K562 (cell line): ENCODE measurements around the gene ELK4. TPM values are rescaled to one million over a fixed set of nuclear protein-coding genes. Genes with fewer than 3 reads are reported as not detected.

Experiments used
- ATAC-seq: fragments of 200-7000 bp; cut with Tn5 transposase; 3 replicates; pipeline ENCODE4 v1.9.1; 2020; ENCODE audit warnings: moderate library complexity
- BruUV-seq: library from RNA; stranded (reverse); fragments of 400-500 nt; replicated peaks from 2 replicates; lab custom pipeline; 2021; lab: Mats Ljungman, UMichigan
- CTCF ChIA-PET: fragments of 300-600 bp; formaldehyde crosslinking; extraction: SDS; loops from one replicate; lab custom pipeline; 2021; ENCODE audit warnings: low intra/inter-chr PET ratio; lab: Yijun Ruan, JAX
- POLR2A ChIA-PET: fragments of 300-600, 350-650 bp; sonication (Branson Sonifier 250); formaldehyde crosslinking; extraction: SDS; loops from one replicate; lab custom pipeline; 2021; ENCODE audit warnings: antibody characterized with exemption, inconsistent platforms; lab: Yijun Ruan, JAX
- DNase-seq, 4 experiments: peaks; one replicate each; pipeline versions ENCODE4 v3.0.0 to v3.0.0-alpha.2; 2011 to 2018; ENCODE audit warnings: low spot score in 3 of 4, mixed read lengths in 3 of 4; ENCODE audit errors: extremely low read depth in 1 of 4
- FAIRE-seq: peaks from 2 replicates; lab custom pipeline; 2011; peaks lifted over from hg19 to GRCh38; lab: Jason Lieb, UNC
- H2AFZ ChIP-seq: 2 replicates; pipeline ENCODE4 v1.6.0; 2011; ENCODE audit warnings: low read depth, low read length, control low read depth, inconsistent platforms
- H3K27ac ChIP-seq: fragments of 200-600 bp; 3 replicates; pipeline ENCODE4 v1.8.0; 2011; ENCODE audit warnings: low read depth, mild to moderate bottlenecking, control low read depth, inconsistent platforms, low read length, moderate library complexity, mixed read lengths; ENCODE audit errors: extremely low read depth
- H3K27me3 ChIP-seq, 2 experiments: fragments of 300-600 bp in 1 of 2; 2 replicates in 1 of 2; 3 replicates in 1 of 2; pipeline versions ENCODE4 v1.6.0 to v1.8.0; 2011; ENCODE audit warnings: inconsistent platforms in 2 of 2, low read length in 2 of 2, mild to moderate bottlenecking in 1 of 2, mixed read lengths in 1 of 2, moderate library complexity in 1 of 2; ENCODE audit not compliant: control insufficient read depth in 2 of 2, insufficient read depth in 2 of 2
- H3K36me3 ChIP-seq: fragments of 300-600 bp; 3 replicates; pipeline ENCODE4 v1.8.0; 2011; ENCODE audit warnings: mild to moderate bottlenecking, low read length, inconsistent platforms; ENCODE audit not compliant: control insufficient read depth, insufficient read depth
- H3K4me1 ChIP-seq, 2 experiments: fragments of 200-600 bp in 1 of 2; replicated peaks in 1 of 2; 2 replicates in 1 of 2; 3 replicates in 1 of 2; pipeline versions ENCODE4 v1.5.1 to v1.8.0; 2011; ENCODE audit warnings: inconsistent platforms in 2 of 2, low read length in 2 of 2, mild to moderate bottlenecking in 1 of 2, mixed read lengths in 1 of 2, moderate library complexity in 1 of 2; ENCODE audit not compliant: control insufficient read depth in 2 of 2, insufficient read depth in 2 of 2
- H3K4me2 ChIP-seq: 2 replicates; pipeline ENCODE4 v1.6.1; 2011; ENCODE audit warnings: low read length, control low read depth, inconsistent platforms, mixed read lengths; ENCODE audit not compliant: insufficient read depth
- H3K4me3 ChIP-seq: fragments of 200-600 bp; sonication (generic), shearing (Covaris generic); 2 replicates; pipeline ENCODE4 v1.5.1; 2016; ENCODE audit warnings: control low read depth, inconsistent platforms
- H3K79me2 ChIP-seq: fragments of 200-600 bp; 3 replicates; pipeline ENCODE4 v1.8.0; 2011; ENCODE audit warnings: low read length, inconsistent platforms; ENCODE audit not compliant: control insufficient read depth, insufficient read depth
- H3K9ac ChIP-seq, 2 experiments: 2 replicates each; pipeline versions ENCODE4 v1.6.0 to v1.6.1; 2011; ENCODE audit warnings: low read depth in 2 of 2, low read length in 2 of 2, control low read depth in 1 of 2, inconsistent platforms in 1 of 2, mild to moderate bottlenecking in 1 of 2, mixed read lengths in 1 of 2; ENCODE audit not compliant: insufficient read depth in 1 of 2
- H3K9me1 ChIP-seq: one replicate; pipeline ENCODE4 v1.6.0; 2011; ENCODE audit warnings: inconsistent platforms, mild to moderate bottlenecking, low read length, moderate library complexity; ENCODE audit not compliant: control insufficient read depth, insufficient read depth
- H3K9me3 ChIP-seq: replicated peaks from 2 replicates; pipeline ENCODE4 v1.5.1; 2011; ENCODE audit warnings: low read depth, low read length, inconsistent platforms; ENCODE audit not compliant: control insufficient read depth, insufficient read depth
- H4K20me1 ChIP-seq: replicated peaks from 2 replicates; pipeline ENCODE4 v1.6.1; 2011; ENCODE audit warnings: low read length, inconsistent platforms, mixed read lengths; ENCODE audit not compliant: control insufficient read depth, insufficient read depth
- BCOR ChIP-seq: fragments of 450-650 bp; IDR thresholded peaks from 2 replicates; pipeline ENCODE4 v1.6.1; 2016
- ZNF174 ChIP-seq: fragments of 250-450 bp; sonication (Bioruptor Pico); IDR thresholded peaks from 2 replicates; pipeline ENCODE4 v1.4.0; 2020; ENCODE audit warnings: mild to moderate bottlenecking
- WGBS: fragments of 100-300 bp; shearing (Covaris generic); methylation state at CpG from one replicate; pipeline ENCODE4 v1.1.6; 2016; ENCODE audit warnings: low coverage, mixed read lengths; ENCODE audit not compliant: insufficient coverage; ENCODE audit errors: missing lambda C conversion rate; 5-methylcytosine and 5-hydroxymethylcytosine counted together
- in situ Hi-C: fragments of 300-500 bp; cut with MboI; formaldehyde crosslinking; loops from 4 replicates; pipeline ENCODE4 v1.15.0; 2018; ENCODE audit warnings: inconsistent platforms, mixed read lengths
- intact Hi-C: fragments of 100-400 bp; cut with micrococcal nuclease; formaldehyde crosslinking; loops from 2 replicates; pipeline ENCODE4 v1.14.2; 2022
- polyA plus RNA-seq, 8 experiments: library from polyadenylated mRNA; depleted of rRNA in 4 of 8; stranded (reverse) in 5 of 8; unstranded in 3 of 8; fragments of >200 nt; fragmentation: Nextera tagmentation in 2 of 8; fragmentation: Illumina TruSeq in 1 of 8; extraction: Ambion mirVana in 2 of 8; extraction: Trizol in 1 of 8; gene quantifications; 2 replicates each; pipeline versions ENCODE4 v1.2.1 to v1.2.3, GENCODE V29; 2011 to 2014; ENCODE audit warnings: inconsistent platforms in 1 of 8, missing spikeins in 1 of 8
- total RNA-seq, 7 experiments: library from RNA; depleted of rRNA in 6 of 7; stranded (reverse); fragments of >200 nt in 6 of 7; fragmentation: Illumina TruSeq in 2 of 7; extraction: Trizol in 2 of 7; gene quantifications; 2 replicates each; pipeline versions ENCODE4 v1.2.1 to v1.2.3, GENCODE V29; 2011 to 2021; ENCODE audit warnings: low replicate concordance in 1 of 7
- TF ChIP-seq, protein P1 (sequence below): sonication (generic); formaldehyde crosslinking; IDR thresholded peaks from 2 replicates; pipeline ENCODE4 v1.8.1; 2023; ENCODE audit warnings: mild to moderate bottlenecking, missing genetic modification reagents

The ELK4 gene
- total and polyA plus RNA-seq, 9 of the 15 experiments (the other 6 are each of a cell fraction or from before 2014, with no cell fraction given) = 2.0 to 21.7 (median 9.2) TPM

DNA sequence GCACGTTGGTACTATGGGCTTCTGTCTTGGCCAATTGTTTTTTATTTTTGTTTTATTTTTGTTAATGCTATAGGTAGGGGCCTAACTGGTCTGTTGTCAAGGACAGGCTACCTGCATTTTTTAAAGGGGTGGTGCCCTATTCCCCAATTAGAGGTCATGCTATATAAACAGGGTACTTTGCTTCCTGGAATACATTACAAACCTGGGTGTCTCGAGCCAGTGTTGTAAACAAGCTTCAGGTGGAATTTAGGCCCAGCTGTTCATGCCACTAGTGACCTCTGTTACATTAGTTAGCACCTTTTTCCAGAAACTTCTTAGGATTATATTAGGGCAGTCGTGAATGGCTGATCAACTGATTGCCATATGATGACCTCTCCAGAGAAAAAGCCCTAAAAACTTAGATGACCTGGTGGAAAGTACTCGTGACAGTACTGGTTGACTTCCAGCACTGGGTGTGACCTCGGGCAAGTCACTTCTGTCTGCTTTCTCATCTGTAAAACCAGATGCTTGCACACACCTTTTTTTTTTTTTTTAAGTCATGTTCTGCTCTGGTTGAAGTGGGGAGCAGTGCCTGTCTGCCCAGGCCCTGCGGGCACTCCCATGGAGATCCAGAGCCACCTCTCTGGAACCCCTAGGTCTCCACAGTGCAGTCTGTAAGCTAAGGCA is 46.5 kb downstream of the ELK4 start:
- ATAC-seq (no peak), DNase-seq (no peak), FAIRE-seq (no peak)
- Histone ChIP-seq H3K9ac (peak overlapping the region in 1 of 2 experiments; percentile 41; a peak in 2 of 4 replicates), H3K36me3 (no peaks in the 10 kb centered on the region), H3K4me1 (peaks cover 0 to 3% of the 10 kb centered on the region in 2 experiments; a peak in 1 of 5 replicates), H3K4me3 (no peak overlapping the region), H3K9me3 (no peaks in the 10 kb centered on the region), H3K27me3 (peaks cover 30 to 48% of the 10 kb centered on the region in 2 experiments), H3K79me2 (no peaks in the 10 kb centered on the region), H3K9me1 (no peaks in the 10 kb centered on the region), H3K4me2 (no peak overlapping the region), H3K27ac (no peak overlapping the region), H2AFZ (no peak overlapping the region), H4K20me1 (peaks cover 18% of the 10 kb centered on the region)
- TF ChIP-seq, protein P1, sequence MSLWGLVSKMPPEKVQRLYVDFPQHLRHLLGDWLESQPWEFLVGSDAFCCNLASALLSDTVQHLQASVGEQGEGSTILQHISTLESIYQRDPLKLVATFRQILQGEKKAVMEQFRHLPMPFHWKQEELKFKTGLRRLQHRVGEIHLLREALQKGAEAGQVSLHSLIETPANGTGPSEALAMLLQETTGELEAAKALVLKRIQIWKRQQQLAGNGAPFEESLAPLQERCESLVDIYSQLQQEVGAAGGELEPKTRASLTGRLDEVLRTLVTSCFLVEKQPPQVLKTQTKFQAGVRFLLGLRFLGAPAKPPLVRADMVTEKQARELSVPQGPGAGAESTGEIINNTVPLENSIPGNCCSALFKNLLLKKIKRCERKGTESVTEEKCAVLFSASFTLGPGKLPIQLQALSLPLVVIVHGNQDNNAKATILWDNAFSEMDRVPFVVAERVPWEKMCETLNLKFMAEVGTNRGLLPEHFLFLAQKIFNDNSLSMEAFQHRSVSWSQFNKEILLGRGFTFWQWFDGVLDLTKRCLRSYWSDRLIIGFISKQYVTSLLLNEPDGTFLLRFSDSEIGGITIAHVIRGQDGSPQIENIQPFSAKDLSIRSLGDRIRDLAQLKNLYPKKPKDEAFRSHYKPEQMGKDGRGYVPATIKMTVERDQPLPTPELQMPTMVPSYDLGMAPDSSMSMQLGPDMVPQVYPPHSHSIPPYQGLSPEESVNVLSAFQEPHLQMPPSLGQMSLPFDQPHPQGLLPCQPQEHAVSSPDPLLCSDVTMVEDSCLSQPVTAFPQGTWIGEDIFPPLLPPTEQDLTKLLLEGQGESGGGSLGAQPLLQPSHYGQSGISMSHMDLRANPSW (CRISPR knock-in tag) = no peak
- TF ChIP-seq BCOR (no peak), ZNF174 (CRISPR knock-in tag) (no peak)
- BruUV-seq = no TSS peak
- in situ Hi-C loops = loop anchor here (5.0 kb wide), 1 partner anchor 72 kb away; no protein-coding TSS in a partner anchor
- intact Hi-C loops = no loop called here
- CTCF ChIA-PET = no interaction called here
- WGBS = 17% methylated on average over 6 of the region's 6 CpGs
- POLR2A ChIA-PET = interaction anchor here (0.6 to 2.0 kb wide), 3 partner anchors 10 to 122 kb away, joined by 3 to 5 read pairs (median 4); no protein-coding TSS in a partner anchor
